Measurements from ENCODE around the gene CCR5AS.
"Not testable (repeated sequence)": the region's sequence is repeated elsewhere in the genome, so short reads cannot be mapped to it uniquely, and the experiment has no call there.

CCR5AS gene

DNA sequence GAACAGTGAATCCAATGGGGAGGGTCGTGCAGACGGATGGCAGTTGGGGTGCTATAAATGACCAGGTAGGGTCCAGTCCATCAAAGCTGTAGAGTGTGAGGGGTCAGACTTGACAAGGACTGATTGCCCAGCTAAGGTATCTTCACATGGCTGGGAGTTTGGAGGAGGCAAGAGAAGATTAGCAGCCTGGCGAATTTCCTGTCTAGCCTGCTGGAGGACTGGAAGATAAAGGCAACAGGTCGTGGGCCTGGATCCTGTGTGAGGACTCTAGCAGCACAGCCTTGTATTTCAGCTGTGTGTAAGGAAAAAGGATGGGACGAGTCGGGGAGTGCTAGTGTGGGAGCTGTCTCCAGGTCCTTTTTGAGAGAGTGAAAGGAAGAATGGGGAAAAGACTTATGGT, 17.6 kb downstream of the CCR5AS start:
- H3K4me3 ChIP-seq (replicated peaks; ENCODE audit: low read depth, low read length) = no peak overlapping the region
- DNase-seq (ENCODE audit: extremely low read depth, low read depth) = no peak
- TF ChIP-seq, protein P1, sequence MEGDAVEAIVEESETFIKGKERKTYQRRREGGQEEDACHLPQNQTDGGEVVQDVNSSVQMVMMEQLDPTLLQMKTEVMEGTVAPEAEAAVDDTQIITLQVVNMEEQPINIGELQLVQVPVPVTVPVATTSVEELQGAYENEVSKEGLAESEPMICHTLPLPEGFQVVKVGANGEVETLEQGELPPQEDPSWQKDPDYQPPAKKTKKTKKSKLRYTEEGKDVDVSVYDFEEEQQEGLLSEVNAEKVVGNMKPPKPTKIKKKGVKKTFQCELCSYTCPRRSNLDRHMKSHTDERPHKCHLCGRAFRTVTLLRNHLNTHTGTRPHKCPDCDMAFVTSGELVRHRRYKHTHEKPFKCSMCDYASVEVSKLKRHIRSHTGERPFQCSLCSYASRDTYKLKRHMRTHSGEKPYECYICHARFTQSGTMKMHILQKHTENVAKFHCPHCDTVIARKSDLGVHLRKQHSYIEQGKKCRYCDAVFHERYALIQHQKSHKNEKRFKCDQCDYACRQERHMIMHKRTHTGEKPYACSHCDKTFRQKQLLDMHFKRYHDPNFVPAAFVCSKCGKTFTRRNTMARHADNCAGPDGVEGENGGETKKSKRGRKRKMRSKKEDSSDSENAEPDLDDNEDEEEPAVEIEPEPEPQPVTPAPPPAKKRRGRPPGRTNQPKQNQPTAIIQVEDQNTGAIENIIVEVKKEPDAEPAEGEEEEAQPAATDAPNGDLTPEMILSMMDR (IDR thresholded peaks at IDR 0.05; ENCODE audit: low read depth, low read length, missing control alignments) = no peak

DNA sequence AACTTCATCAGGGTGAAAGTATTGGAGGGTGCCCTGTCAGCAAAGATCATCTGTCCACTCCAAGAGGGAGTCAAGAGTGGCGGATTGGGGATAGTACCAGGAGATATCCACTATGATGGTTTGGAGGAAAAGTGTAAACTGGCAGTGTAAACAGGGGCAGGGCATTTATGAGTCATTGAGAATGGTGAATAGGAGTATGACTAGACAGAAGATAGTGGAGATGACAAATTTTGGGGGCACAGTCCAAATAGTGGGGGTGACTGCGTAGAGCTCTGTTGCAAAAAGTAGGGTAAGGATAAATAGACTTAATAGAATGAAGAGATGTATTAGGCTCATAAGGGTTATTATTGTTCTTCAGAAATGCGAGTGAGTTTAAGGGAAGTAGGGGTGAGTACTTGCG, 18.0 kb downstream of the CCR5AS start:
- DNase-seq (ENCODE audit: extremely low read depth, low read depth); H3K4me3 ChIP-seq (replicated peaks; ENCODE audit: low read depth, low read length): not testable (repeated sequence)

DNA sequence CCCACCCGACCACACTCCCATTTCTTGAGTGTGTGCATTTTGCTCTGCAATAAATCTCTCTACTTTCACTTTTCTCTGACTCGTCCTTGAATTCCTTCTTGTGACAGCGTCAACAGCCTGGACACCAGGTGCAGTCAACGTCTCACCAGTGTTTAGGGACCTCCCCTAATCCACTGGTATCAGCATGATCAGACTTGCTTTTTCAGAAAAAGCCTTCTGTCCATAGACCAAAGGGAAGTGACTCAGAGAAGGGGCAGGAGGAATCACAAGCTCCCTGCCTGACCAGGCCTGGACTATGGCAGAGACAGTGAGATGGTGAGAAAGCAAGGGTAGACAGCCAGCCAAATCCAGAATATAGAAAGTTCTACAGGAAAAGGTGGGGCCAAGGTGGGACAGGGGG, 20.7 kb downstream of the CCR5AS start:
- H3K4me3 ChIP-seq (replicated peaks; ENCODE audit: low read depth, low read length) = no peak overlapping the region
- TF ChIP-seq, protein P1 (IDR thresholded peaks at IDR 0.05; ENCODE audit: low read depth, low read length, missing control alignments) = no peak
- no peak for DNase-seq (ENCODE audit: extremely low read depth, low read depth)

DNA sequence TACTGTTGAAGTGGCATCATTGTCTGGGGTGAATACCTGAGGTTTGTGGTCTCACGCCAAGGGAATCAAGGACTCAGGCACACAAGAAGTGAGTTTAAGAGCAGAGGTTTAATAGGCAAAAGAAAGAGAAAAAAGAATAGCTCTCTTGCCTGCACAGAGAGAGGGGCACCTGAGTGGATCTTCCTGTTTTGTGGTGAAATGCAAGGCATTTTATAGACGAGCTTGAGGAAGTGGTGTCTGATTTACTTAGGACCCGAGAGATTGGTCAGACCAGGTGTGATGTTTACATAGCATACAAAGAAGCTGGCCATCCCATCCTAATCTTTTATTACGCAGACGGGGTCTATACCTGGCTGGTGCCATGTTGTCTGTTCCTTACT, 22.9 kb downstream of the CCR5AS start:
- DNase-seq (ENCODE audit: extremely low read depth, low read depth) = no peak
- TF ChIP-seq, protein P1 (IDR thresholded peaks at IDR 0.05; ENCODE audit: low read depth, low read length, missing control alignments) = no peak
- no peak overlapping the region for H3K4me3 ChIP-seq (replicated peaks; ENCODE audit: low read depth, low read length)

DNA sequence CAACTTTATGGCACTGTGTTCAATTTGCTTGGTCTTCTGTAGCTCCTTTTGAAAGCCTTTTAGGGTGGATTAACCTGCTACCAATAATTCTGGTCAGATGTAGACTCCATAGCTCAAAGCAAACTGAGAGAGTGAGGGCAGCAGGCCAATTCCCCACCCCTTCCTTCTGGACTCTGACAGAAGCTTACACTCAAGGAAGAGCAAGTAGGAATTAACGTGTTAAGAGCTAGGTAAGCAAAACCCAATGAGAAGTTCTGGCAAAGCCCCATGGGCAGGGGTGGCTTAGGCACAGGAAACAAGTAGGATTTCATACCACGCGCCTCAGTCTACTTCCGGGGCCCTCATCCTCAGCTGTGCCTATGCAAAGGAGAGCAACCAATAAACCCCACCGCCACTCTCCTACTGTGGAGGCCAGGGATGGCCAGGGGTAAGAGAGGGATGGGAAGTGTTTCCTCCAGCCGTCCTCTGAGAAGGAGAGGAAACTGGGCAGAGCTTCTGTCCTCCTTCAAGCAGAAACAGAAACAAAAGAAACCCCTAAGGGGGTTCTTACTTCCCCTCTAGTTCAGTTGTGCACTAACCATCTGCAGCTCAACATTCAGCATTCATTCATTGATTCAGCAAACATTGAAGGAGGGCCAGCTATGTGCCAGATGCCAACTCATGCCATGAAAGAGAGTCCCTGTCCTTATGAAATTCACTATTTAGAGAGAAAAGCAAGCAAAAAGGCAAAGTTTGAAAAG, 23.5 kb downstream of the CCR5AS start:
- TF ChIP-seq, protein P1 (IDR thresholded peaks at IDR 0.05; ENCODE audit: low read depth, low read length, missing control alignments) = no peak
- DNase-seq (ENCODE audit: extremely low read depth, low read depth) = no peak
- no peak overlapping the region for H3K4me3 ChIP-seq (replicated peaks; ENCODE audit: low read depth, low read length)

DNA sequence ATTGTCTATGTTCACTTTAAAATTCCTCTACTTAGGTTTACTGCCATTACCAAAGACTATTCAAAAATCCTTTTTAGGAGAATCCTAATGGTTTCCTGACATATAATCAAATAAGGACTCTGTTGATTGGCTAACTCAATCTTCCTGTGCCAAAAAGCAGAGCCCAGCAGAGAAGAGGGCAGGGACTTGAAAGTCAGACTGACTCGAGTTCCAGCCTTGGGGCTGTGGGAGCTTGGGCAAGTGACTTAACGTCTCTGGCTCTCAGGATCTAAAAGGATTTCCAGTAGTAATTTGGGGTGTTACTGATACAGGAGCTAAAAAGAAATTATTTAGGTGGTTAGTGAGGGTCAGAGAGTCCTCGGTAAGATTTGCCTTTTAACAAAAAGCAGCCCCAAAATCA, 25.2 kb downstream of the CCR5AS start:
- no peak for DNase-seq (ENCODE audit: extremely low read depth, low read depth)
- TF ChIP-seq, protein P1 (IDR thresholded peaks at IDR 0.05; ENCODE audit: low read depth, low read length, missing control alignments) = no peak
- no peak overlapping the region for H3K4me3 ChIP-seq (replicated peaks; ENCODE audit: low read depth, low read length)

DNA sequence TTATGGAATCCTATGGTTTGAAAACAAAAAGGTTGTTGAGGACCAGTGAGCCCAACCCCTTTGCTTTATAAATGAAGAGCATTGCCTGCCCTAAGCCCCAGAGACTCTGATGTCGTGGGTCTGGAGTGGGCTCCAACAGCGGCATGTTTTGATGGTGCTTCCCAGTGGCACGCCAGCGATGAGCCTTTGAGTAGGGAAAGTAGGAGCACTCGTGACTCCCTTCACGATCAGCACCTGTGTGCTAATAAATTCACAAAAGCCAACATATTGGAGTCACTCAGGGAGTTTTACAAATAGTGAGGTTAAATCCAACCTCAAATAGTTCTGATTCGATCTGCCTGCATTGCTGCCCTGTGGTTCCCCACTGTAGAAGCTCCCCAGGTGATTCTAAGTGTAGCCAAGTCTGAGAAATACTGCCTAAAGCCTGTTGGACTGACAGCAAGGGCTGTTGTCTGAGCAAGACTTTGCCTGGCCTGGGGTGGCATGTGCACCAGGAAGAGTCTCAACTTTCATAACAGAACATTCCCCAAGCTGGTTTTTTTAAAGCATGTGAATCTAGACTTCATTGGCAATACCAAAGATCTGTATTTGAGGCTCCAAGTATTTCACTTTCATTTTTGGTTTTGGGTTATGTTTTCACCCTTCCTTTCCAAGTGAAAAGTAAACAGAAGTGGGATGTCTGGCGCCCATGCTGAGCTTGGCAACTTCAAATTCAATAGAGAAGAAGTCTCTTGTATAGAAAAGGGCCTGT, 26.2 kb downstream of the CCR5AS start:
- no peak overlapping the region for H3K4me3 ChIP-seq (replicated peaks; ENCODE audit: low read depth, low read length)
- TF ChIP-seq, protein P1 (IDR thresholded peaks at IDR 0.05; ENCODE audit: low read depth, low read length, missing control alignments) = no peak
- no peak for DNase-seq (ENCODE audit: extremely low read depth, low read depth)
